Gastroesophageal sphincter (tissue), 3 donors: ENCODE results near the gene TFAP2E.

Experiments used
- EP300 ChIP-seq: sonication (generic); formaldehyde crosslinking; IDR thresholded peaks from one replicate; pipeline ENCODE4 v1.6.1; 2017; ENCODE audit warnings: antibody characterized with exemption, mild to moderate bottlenecking
- POLR2A ChIP-seq, 2 donors: fragments of 450-650 bp; IDR thresholded peaks; one replicate each; pipeline ENCODE4 v1.6.1; 2017; ENCODE audit warnings: antibody characterized with exemption in 2 of 2, mild to moderate bottlenecking in 2 of 2, moderate library complexity in 1 of 2
- POLR2AphosphoS5 ChIP-seq: sonication (generic); formaldehyde crosslinking; IDR thresholded peaks from one replicate; pipeline ENCODE4 v1.6.1; 2017; ENCODE audit warnings: antibody characterized with exemption
- TF ChIP-seq, protein P1 (sequence below), 4 experiments: fragments of 200-600 bp in 2 of 4; fragments of 450-650 bp in 2 of 4; sonication (generic) in 1 of 4; IDR thresholded peaks; one replicate each; pipeline ENCODE4 v1.5.1; 2017 to 2019; ENCODE audit warnings: antibody characterized with exemption in 4 of 4, mild to moderate bottlenecking in 2 of 4, moderate library complexity in 2 of 4

DNA sequence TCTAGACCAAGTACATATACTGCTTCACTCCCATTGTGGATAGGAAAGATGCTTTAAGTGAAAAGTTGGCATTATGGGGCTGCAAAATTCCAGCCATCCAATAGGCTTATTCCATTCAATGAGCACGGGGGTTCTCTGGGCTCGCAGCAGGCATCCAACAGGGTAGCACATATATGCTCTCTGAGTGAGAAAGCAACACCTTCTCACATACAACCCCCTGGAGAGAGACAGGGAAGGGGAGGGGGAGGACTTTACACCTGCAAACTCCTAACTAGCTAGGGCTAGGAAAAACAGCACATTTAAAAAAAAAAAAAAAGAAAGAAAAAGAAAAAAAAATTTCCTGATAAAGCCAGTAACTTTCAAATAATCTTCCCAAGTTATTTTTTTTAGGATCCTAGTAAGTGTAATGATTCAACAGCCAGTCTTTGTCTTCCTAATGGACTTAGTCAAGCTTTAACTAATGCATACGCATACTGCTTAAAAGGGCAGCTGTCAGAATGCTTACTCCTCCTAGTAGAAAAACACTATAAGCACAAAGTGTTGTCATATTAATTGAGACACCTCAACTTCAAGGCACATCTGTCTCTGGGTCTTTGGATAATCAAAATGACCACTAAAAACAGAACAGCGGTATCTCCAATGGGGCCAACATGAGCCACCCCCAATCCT is 49.5 kb downstream of the TFAP2E start:
- TF ChIP-seq, protein P1, sequence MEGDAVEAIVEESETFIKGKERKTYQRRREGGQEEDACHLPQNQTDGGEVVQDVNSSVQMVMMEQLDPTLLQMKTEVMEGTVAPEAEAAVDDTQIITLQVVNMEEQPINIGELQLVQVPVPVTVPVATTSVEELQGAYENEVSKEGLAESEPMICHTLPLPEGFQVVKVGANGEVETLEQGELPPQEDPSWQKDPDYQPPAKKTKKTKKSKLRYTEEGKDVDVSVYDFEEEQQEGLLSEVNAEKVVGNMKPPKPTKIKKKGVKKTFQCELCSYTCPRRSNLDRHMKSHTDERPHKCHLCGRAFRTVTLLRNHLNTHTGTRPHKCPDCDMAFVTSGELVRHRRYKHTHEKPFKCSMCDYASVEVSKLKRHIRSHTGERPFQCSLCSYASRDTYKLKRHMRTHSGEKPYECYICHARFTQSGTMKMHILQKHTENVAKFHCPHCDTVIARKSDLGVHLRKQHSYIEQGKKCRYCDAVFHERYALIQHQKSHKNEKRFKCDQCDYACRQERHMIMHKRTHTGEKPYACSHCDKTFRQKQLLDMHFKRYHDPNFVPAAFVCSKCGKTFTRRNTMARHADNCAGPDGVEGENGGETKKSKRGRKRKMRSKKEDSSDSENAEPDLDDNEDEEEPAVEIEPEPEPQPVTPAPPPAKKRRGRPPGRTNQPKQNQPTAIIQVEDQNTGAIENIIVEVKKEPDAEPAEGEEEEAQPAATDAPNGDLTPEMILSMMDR (IDR thresholded peaks at IDR 0.05) = no peak
- TF ChIP-seq POLR2A (IDR thresholded peaks at IDR 0.05) (no peak), POLR2AphosphoS5 (no peak), EP300 (no peak)
